Thymus (tissue), 14 donors: ENCODE measurements around the gene TRMT2A. TPM values are rescaled to one million over a fixed set of nuclear protein-coding genes. Genes with fewer than 3 reads are reported as not detected.
"Not testable (repeated sequence)": the region's sequence is repeated elsewhere in the genome, so short reads cannot be mapped to it uniquely, and the experiment has no call there.

ENCODE experiments used
- DNase-seq, 9 donors: peaks; one replicate each; pipeline ENCODE4 v3.0.0-alpha.2; 2013; ENCODE audit warnings: low spot score in 9 of 9, low read depth in 6 of 9, missing footprints in 1 of 9
- H3K27ac ChIP-seq, 2 donors: one replicate each; pipeline ENCODE4 v1.5.1; 2013; ENCODE audit warnings: control low read depth in 1 of 2, low read depth in 1 of 2, low read length in 1 of 2, mild to moderate bottlenecking in 1 of 2, moderate library complexity in 1 of 2
- H3K27me3 ChIP-seq, 2 donors: one replicate each; pipeline ENCODE4 v1.5.1; 2013; ENCODE audit warnings: low read length in 1 of 2; ENCODE audit not compliant: control insufficient read depth in 2 of 2, insufficient read depth in 1 of 2
- H3K36me3 ChIP-seq, 2 donors: one replicate each; pipeline ENCODE4 v1.5.1; 2013; ENCODE audit warnings: low read length in 1 of 2, mild to moderate bottlenecking in 1 of 2, moderate library complexity in 1 of 2; ENCODE audit not compliant: control insufficient read depth in 2 of 2, insufficient read depth in 2 of 2
- H3K4me1 ChIP-seq, 2 donors: one replicate each; pipeline ENCODE4 v1.5.1; 2013; ENCODE audit warnings: low read length in 2 of 2; ENCODE audit not compliant: control insufficient read depth in 2 of 2, insufficient read depth in 2 of 2
- H3K4me3 ChIP-seq, 2 donors: one replicate each; pipeline ENCODE4 v1.5.1; 2013; ENCODE audit warnings: low read length in 2 of 2, control low read depth in 1 of 2, mild to moderate bottlenecking in 1 of 2
- H3K9me3 ChIP-seq, 2 donors: one replicate each; pipeline ENCODE4 v1.5.1; 2013; ENCODE audit warnings: low read length in 1 of 2, mild to moderate bottlenecking in 1 of 2; ENCODE audit not compliant: control insufficient read depth in 2 of 2, insufficient read depth in 1 of 2
- WGBS: extraction: QIAGEN DNeasy Blood & Tissue Kit; methylation state at CpG from one replicate; pipeline ENCODE4 v1.1.7; 2013; 5-methylcytosine and 5-hydroxymethylcytosine counted together
- long read RNA-seq, 10 donors: transcript quantifications; one replicate each; lab custom pipeline, GENCODE V29; 2026
- polyA plus RNA-seq: library from polyadenylated mRNA; stranded (reverse); fragments of 200-250 nt; gene quantifications from one replicate; pipeline ENCODE4 v1.2.3, GENCODE V29; 2013
- total RNA-seq: library from RNA; stranded (reverse); fragments of 120-200 nt; gene quantifications from one replicate; pipeline ENCODE4 v1.2.4, GENCODE V29; 2013
- donor health status: healthy.

The TRMT2A gene
- total RNA-seq (69.3 TPM), polyA plus RNA-seq (92.4 TPM)
- long read RNA-seq, donor 1, partial matches to known transcripts: 0 of 2 reads
- long read RNA-seq, donor 1, other reads (novel, unspliced or antisense): 0 of 2 reads
- long read RNA-seq, donor 2, partial matches to known transcripts: 12 of 26 reads
- long read RNA-seq, donor 2, other reads (novel, unspliced or antisense): 0 of 26 reads
- long read RNA-seq, donor 3, transcript TRMT2A-201 (12 exons, 2,964 nt): major isoform, 8 of 38 reads
- long read RNA-seq, donor 3, partial matches to known transcripts: 22 of 38 reads
- long read RNA-seq, donor 3, other reads (novel, unspliced or antisense): 0 of 38 reads
- long read RNA-seq, donor 4, partial matches to known transcripts: 0 of 2 reads
- long read RNA-seq, donor 4, other reads (novel, unspliced or antisense): 0 of 2 reads
- long read RNA-seq, donor 5, transcript TRMT2A-201 (12 exons, 2,964 nt): major isoform, 6 of 24 reads
- long read RNA-seq, donor 5, partial matches to known transcripts: 10 of 24 reads
- long read RNA-seq, donor 5, other reads (novel, unspliced or antisense): 0 of 24 reads
- long read RNA-seq, donor 6, transcript TRMT2A-201 (12 exons, 2,964 nt): major isoform, 5 of 449 reads
- long read RNA-seq, donor 6, partial matches to known transcripts: 265 of 449 reads
- long read RNA-seq, donor 6, other reads (novel, unspliced or antisense): 174 of 449 reads
- long read RNA-seq, donor 7, partial matches to known transcripts: 250 of 600 reads
- long read RNA-seq, donor 7, other reads (novel, unspliced or antisense): 345 of 600 reads
- long read RNA-seq, donor 8, partial matches to known transcripts: 86 of 188 reads
- long read RNA-seq, donor 8, other reads (novel, unspliced or antisense): 99 of 188 reads
- long read RNA-seq, donor 9, partial matches to known transcripts: 0 of 7 reads
- long read RNA-seq, donor 9, other reads (novel, unspliced or antisense): 0 of 7 reads
- long read RNA-seq, donor 10, partial matches to known transcripts: 7 of 14 reads
- long read RNA-seq, donor 10, other reads (novel, unspliced or antisense): 0 of 14 reads

GRCh38 chr22:20116951-20117632, at the start of gene TRMT2A:
TRMT2A (minus strand) TSS chr22:20117226; CDS start chr22:20116906, 320 bp downstream.
- Histone ChIP-seq H3K9me3 (no peaks in the 10 kb centered on the region), H3K4me1 (peaks cover 24 to 54% of the 10 kb centered on the region in 2 donors), H3K36me3 (peaks cover 67 to 75% of the 10 kb centered on the region in 2 donors), H3K27ac (peak within 1 kb of the TSS; percentile 80 to 82), H3K27me3 (no peaks in the 10 kb centered on the region), H3K4me3 (peak within 1 kb of the TSS; percentile 81 to 91)
- peak; percentile 89 to 98 (median 95) for DNase-seq
- under 1% methylated on average over 88 of the region's 88 CpGs for WGBS

- H3K4me1 ChIP-seq: peaks cover 0 to 3% of the 10 kb centered on the region in 2 donors
- no peak overlapping the region for H3K27ac ChIP-seq
- no peaks in the 10 kb centered on the region for H3K27me3 ChIP-seq
- no peaks in the 10 kb centered on the region for H3K36me3 ChIP-seq
- no peak for DNase-seq
- no peaks in the 10 kb centered on the region for H3K9me3 ChIP-seq
- H3K4me3 ChIP-seq: no peak overlapping the region
- 97% methylated on average over 9 of the region's 9 CpGs for WGBS
Observed at GRCh38 chr22:20166703-20167102, 49.7 kb upstream of the TRMT2A start.

GRCh38 chr22:20165913-20166312, 48.9 kb upstream of the TRMT2A start:
- Histone ChIP-seq H3K9me3 (no peaks in the 10 kb centered on the region), H3K36me3 (no peaks in the 10 kb centered on the region), H3K27me3 (no peaks in the 10 kb centered on the region), H3K4me3 (no peak overlapping the region), H3K27ac (no peak overlapping the region), H3K4me1 (peaks cover 0 to 3% of the 10 kb centered on the region in 2 donors)
- no peak for DNase-seq
- WGBS: 89% methylated on average over 7 of the region's 7 CpGs

- 96% methylated on average over 12 of the region's 12 CpGs for whole genome bisulfite sequencing
Observed at GRCh38 chr22:20165421-20165820, 48.4 kb upstream of the TRMT2A start.

GRCh38 chr22:20164863-20165262, 47.8 kb upstream of the TRMT2A start:
- 96% methylated on average over 11 of the region's 11 CpGs for WGBS
- Histone ChIP-seq H3K27ac (no peak overlapping the region), H3K4me3 (no peak overlapping the region), H3K27me3 (peaks cover 0 to 3% of the 10 kb centered on the region in 2 donors), H3K9me3 (no peaks in the 10 kb centered on the region), H3K36me3 (no peaks in the 10 kb centered on the region), H3K4me1 (peaks cover 0 to 3% of the 10 kb centered on the region in 2 donors)
- DNase-seq: no peak

More at GRCh38 chr22:20165421-20165820, 48.4 kb upstream of the TRMT2A start:
- Histone ChIP-seq H3K9me3 (no peaks in the 10 kb centered on the region), H3K27ac (no peak overlapping the region), H3K36me3 (no peaks in the 10 kb centered on the region), H3K4me1 (peaks cover 0 to 3% of the 10 kb centered on the region in 2 donors), H3K27me3 (no peaks in the 10 kb centered on the region), H3K4me3 (no peak overlapping the region)
- no peak for DNase-seq

GRCh38 chr22:20160041-20160440, 43.0 kb upstream of the TRMT2A start:
- DNase-seq: no peak
- no peak overlapping the region for H3K4me3 ChIP-seq
- WGBS: 84% methylated on average over 10 of the region's 10 CpGs
- no peak overlapping the region for H3K27ac ChIP-seq
- no peaks in the 10 kb centered on the region for H3K9me3 ChIP-seq
- H3K27me3 ChIP-seq: peaks cover 0 to 18% of the 10 kb centered on the region in 2 donors
- H3K4me1 ChIP-seq: peaks cover 0 to 33% of the 10 kb centered on the region in 2 donors
- H3K36me3 ChIP-seq: no peaks in the 10 kb centered on the region

- H3K4me3 ChIP-seq, DNase-seq, H3K36me3 ChIP-seq, H3K9me3 ChIP-seq: not testable (repeated sequence)
- Histone ChIP-seq H3K27ac (peak overlapping the region in 1 of 2 donors; percentile 37), H3K4me1 (peaks cover 0 to 36% of the 10 kb centered on the region in 2 donors), H3K27me3 (peaks cover 0 to 18% of the 10 kb centered on the region in 2 donors)
- 83% methylated on average over 11 of the region's 14 CpGs for WGBS
Observed at GRCh38 chr22:20159531-20159930, 42.5 kb upstream of the TRMT2A start.

- H3K9me3 ChIP-seq: no peaks in the 10 kb centered on the region
- no peak overlapping the region for H3K4me3 ChIP-seq
- H3K4me1 ChIP-seq: peaks cover 0 to 36% of the 10 kb centered on the region in 2 donors
- H3K27ac ChIP-seq: peak overlapping the region in 1 of 2 donors; percentile 47
- 13% methylated on average over 9 of the region's 9 CpGs for WGBS
- H3K27me3 ChIP-seq: peaks cover 0 to 18% of the 10 kb centered on the region in 2 donors
- no peak for DNase-seq
- H3K36me3 ChIP-seq: no peaks in the 10 kb centered on the region
Observed at GRCh38 chr22:20159076-20159475, 42.0 kb upstream of the TRMT2A start.
